Activated T-helper 9 cell treated with anti-CD3 and anti-CD28 coated beads, Interleukin-2, amount 50 U/mL, for 16 hours (primary cell): ENCODE data around the gene SCEL.
"Not testable (repeated sequence)": the region's sequence is repeated elsewhere in the genome, so short reads cannot be mapped to it uniquely, and the experiment has no call there.

ENCODE experiments used
- DNase-seq: peaks from one replicate; pipeline ENCODE4 v3.0.0-alpha.2; 2020; ENCODE audit warnings: low read depth

Gene SCEL

GRCh38 chr13:77662831-77663230 is 127.3 kb downstream of the SCEL start:
- DNase-seq: not testable (repeated sequence)

GRCh38 chr13:77674852-77675251 is 139.3 kb downstream of the SCEL start:
- no peak for DNase-seq

GRCh38 chr13:77678691-77679235 is 143.3 kb downstream of the SCEL start:
- DNase-seq: no peak

- no peak for DNase-seq
These were observed 152.3 kb downstream of the SCEL start for GRCh38 chr13:77687799-77688198.

GRCh38 chr13:77691871-77692270 is 156.4 kb downstream of the SCEL start:
- DNase-seq: no peak

GRCh38 chr13:77692746-77693448 is 157.4 kb downstream of the SCEL start:
- no peak for DNase-seq

- no peak for DNase-seq
These were observed 158.0 kb downstream of the SCEL start for GRCh38 chr13:77693449-77693940.
